GM15510 (cell line): Measurements from ENCODE around the gene ATG7.

Experiments
- POLR2A ChIP-seq: IDR thresholded peaks from 3 replicates; pipeline ENCODE4 v1.6.1; 2011; ENCODE audit warnings: borderline replicate concordance; ENCODE audit not compliant: insufficient read length; ENCODE audit errors: extremely low read depth

Gene ATG7

DNA sequence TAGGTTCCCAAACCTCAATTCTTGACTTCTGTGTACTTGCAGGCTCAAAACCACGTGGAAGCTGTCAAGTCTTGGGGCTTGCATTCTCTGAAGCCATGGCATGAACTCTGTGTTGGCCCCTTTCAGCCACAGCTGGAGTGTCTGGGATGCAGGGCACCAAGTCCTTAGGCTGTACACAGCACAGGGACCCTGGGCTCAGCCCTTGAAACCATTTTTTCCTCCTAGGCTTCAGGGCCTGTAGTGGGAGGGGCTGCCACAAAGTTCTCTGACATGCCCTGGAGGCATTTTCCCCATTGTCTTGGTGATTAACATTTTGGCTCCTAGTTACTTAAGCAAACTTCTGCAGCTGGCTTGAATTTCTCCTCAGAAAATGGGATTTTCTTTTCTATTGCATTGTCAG, 135.4 kb downstream of the ATG7 start:
- TF ChIP-seq POLR2A, result no peak

DNA sequence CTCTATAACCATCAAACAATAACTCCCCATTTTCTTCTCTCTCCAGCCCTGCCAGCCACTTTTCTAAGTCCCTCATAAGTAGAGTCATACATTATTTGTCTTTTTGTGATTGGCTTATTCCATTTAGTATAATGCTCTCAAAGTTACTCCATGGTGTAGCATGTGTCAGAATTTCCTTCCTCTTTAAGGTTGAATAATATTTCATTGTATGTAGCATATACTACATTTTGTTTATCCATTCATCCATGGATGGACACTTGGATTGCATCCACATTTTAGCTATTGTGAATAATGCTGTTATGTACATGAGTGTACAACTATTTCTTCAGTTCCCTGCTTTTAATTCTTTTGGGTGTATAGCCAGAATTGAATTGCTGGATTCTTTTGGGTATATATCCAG, 138.4 kb downstream of the ATG7 start:
- TF ChIP-seq POLR2A, result no peak

DNA sequence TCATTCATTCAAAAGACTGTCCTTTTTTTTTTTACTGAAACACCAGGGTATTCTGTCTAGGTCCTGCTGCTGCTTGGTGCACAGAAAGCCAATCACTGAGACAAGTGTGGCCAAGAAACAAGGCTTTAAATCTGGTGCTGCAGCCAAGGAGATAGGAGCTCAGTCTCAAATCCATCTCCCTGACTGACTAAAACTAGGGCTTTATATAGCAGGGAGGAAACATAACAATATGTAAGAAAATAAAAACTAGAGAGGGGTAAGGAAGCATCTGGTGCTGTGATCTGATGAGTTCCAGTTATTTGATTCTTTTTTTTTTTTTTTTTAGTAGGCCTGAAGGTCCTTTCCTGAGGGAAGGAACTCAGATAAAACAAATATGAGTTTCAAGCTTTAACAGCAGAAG, 139.8 kb downstream of the ATG7 start:
- TF ChIP-seq POLR2A, result no peak

DNA sequence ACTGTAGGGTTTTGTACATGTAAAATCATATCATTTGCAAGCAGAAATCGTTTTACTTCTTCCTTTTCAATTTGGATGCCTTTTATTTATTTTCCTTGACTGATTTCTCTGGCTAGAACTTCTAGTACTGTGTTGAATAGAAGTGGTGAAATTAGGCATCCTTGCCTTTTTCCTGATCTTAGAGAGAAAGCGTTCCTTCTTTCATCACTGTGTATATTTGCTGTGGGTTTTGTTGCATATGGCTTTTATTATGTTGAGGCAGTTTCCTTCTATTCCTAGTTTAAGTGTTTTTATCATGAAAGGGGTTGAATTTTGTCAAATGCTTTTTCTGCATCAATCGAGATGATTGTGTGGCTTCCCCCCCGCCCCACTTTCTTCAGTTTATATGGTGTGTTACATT, 140.9 kb downstream of the ATG7 start:
- TF ChIP-seq POLR2A, result no peak

DNA sequence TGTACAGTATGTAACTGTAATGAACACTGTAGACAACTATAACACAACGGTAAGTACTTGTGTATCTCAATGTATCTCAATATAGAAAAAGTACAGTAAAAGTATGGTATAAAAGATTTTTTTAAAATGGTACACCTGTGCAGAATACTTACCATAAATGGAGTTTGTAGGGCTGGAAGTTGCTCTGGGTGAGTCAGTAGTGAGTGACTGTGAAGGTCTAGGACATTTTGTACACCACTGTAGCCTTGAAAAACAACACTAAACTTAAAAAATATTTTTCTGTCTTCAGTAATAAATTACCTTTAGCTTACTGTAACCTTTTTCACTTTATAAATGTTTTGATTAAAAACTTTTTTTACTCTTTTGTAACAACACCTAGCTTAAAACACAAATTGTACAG, 142.9 kb downstream of the ATG7 start:
- no peak for TF ChIP-seq POLR2A

DNA sequence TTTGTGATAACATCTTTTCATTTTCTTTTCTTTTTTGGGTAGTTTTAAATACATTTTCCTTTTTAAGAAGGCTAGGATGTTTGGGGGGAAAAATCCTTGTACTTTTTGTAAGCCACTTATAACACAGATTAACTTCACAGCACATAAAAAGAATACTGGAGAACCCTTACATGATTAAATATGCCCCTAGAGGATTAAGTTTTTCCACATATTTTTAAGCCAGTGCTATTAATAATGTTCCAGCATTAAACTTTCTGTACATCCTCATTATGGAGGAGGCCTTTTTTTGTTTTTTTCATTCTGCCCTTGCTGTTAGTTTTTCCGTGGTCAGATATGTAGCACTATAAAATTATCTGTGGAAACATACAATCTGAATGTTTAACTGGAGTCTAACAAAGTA, 147.9 kb downstream of the ATG7 start:
- no peak for TF ChIP-seq POLR2A

DNA sequence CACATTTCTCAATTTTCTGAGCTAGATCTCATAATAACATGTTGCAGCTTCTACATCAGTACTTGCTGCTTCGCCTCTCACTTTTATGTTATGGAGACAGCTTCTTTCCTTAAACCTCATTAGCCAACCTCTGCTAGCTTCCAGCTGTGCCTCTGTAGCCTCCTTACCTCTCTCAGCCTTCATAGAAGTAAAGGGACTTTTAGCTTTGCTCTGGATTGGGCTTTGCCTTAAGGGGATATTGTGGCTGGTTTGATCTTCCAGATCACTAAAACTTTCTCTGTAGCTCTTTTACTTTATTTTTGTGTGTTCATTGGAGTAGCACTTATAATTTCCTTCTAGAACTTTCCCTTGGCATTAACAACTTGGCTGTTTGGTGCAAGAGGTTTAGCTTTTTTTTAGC, 150.1 kb downstream of the ATG7 start:
- no peak for TF ChIP-seq POLR2A

DNA sequence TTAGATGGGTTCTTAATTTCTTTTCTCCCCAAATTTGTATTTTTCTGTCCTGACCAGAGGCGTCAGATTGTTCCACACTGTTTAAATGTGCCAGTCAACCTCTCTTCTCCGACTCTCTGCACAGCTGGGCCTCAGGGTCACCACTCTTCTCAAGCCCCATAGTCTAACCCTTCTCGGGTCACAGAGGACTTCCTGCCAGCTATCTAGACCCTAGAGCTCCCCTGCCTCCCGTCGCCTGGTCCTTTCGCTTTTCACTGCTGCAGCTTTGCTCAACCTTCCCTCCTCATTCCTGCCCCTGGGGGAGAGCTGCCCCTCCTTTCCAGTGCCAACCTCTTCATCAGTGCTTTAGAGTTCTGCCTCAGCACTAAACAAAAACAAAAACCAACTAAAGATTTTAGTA, 151.7 kb downstream of the ATG7 start:
- TF ChIP-seq POLR2A, result no peak

DNA sequence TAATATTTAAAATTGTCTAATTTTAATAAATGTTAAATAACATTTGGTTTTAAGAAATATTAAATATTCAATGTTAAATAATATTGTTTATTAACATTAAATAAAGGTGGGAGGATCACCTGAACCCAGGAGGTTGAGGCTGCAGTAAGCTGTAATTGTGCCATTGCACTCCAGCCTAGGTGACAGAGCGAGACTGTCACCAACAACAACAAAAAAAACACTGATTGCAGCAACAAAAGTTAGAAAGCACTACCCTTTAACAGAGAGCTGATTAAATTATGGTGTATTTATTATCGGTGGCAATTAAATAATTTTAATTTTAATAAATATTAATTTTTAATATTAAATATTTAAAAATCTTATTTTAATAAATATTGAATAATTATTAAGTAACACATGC, 152.1 kb downstream of the ATG7 start:
- no peak for TF ChIP-seq POLR2A

DNA sequence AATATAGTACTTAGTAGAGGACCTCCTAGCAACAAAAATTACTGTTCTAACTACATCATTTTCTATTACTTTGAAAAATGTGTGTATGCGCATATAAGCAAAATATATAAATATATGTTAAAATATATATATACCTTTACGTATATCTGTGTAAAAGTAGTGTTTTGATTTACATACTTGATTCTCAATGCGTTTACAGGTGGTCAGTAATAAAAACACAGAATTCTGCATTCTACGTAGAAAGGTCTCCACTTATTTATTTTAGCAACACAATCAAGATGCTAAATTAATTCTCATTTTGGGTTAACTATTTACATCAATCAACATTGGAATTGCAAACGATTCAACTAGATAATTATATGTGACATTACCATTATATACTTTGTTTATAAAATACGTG, 158.0 kb downstream of the ATG7 start:
- TF ChIP-seq POLR2A, result no peak

DNA sequence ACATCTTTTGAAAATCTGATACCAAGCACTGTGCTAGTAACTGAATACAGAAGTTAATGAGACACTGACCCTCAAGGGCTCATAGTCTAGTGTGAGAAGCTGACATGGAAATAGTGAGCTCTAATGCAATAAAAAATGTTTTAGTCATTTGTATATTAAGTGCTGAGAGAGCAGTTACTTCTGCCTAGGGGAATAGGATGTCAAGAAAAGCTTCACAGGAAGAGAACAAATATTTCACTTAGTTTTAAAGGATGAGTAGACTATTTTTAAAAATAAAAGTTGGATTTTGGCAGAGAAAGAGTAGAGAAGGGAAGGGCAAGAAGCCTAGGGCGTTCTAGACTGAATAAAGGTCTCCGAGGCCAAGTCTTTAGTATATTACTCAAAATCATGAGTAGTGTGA, 158.4 kb downstream of the ATG7 start:
- TF ChIP-seq POLR2A, result no peak

DNA sequence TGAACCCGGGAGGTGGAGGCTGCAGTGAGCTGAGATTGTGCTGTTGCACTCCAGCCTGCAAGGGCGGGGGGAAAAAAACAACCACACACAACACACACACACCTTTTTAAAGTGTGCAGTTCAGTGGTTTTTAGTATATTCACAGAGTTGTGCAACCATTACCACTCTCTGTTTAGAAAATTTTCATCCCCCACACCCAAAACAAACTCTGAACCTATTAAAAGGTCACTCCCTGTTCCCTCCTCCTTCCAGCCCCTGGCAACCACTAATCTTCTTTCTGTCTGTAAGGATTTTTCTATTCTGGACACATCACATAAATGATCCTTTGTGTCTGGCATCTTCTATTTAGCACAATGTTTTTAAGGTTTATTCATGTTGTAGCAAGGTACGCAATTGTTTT, 159.1 kb downstream of the ATG7 start:
- TF ChIP-seq POLR2A, result no peak

DNA sequence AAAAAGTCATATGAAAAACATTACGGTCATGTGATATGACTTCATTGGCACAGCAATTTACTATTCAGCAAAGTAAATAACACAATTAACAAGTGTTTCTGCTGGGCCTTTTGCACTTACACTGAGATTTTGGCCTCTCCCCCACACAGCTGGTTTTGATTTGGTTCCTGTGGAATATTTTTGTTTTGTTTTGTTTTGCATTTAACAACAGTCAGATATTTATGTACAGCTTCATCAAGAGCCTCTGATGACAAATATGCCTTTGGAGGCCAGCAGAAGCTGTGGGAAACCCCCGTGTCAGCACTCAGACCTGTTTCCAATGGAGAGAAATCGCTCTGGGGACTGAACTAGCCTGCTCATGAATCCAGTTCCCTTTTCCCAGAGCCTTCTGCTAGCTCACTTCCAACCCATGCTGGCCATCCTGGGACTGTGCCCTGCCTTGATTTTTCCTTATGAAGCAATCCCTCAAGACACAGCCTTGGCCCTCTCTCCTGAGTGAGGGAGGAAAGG, 161.9 kb downstream of the ATG7 start:
- no peak for TF ChIP-seq POLR2A

DNA sequence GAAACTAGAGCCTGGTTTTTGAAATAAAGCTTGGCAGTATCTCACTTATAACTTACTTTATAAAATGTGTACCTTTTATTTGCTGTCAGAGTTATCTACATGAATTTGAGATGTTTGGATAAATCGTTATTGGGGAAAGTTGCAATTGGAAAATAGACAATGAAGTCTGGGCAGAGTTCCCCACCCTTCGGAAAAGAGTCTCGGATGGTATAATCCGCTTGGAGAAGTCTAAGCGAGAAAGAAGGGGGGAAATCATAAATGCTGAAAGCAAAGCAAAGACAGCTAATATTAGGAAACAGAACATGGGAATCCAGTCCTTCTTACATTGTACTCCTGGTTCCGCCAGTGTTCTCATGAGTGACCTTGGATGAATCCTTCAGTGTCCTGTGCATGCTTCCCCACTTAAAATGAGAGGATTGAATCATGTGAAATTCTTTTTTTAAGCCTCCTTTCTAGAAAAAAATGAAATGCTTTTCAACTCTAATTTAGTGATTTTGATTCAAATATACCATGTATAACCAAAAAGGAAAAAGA, 162.4 kb downstream of the ATG7 start:
- no peak for TF ChIP-seq POLR2A

DNA sequence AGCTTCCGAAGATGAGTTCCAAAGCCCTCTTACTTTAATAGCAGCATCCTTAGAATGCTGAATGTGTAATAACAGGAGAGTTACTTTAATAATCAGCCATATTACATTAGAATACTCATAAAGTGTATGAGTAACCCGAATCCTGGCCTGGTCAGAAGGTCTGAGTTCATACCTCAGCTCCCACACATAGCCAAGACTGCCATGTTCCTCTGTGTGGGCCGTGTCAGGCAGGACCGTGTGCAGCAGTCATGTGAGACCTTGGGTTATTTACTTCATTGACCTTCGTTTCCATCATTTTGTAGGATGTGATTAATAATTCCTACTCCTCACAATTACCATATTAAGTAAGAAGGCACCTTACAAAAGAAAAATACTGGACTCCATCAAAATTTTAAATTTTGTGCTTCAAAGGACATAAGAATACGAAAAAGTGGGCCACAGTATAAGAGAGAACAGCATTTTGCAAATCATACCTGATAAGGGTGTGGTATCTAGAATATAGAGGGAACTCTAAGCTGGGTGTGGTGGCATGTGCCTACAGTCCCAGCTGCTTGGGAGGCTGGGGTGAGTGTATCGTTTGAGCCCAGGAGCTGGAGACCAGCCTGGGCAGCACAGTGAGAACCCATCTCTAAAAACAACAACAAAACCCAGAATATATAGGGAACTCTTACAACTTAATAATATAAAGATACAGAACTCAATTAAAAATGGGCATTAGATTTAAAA, 163.4 kb downstream of the ATG7 start:
- no peak for TF ChIP-seq POLR2A

DNA sequence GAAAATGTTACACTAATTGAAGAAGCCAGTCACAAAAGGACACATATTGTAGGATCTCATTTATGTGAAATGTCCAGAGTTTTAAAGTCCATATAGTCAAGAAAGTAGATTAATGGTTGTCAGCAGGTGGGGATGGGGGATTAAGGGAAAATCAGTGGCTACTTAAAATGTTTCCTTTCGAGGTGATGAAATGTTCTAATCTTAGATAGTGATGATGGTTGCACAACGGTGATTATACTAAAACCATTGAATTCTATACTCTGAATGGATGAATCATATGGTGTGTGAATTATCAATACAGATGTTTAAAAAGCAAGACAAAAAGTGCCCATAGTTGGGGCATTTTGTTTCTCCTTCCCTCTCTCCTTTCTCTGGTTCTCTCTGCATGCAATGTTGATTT, 164.6 kb downstream of the ATG7 start:
- no peak for TF ChIP-seq POLR2A
